BE2C (cell line): Measurements from ENCODE around the gene APOBR.
A peak's percentile ranks its signal among the peaks of the same experiment; 100 is the strongest.
"Not testable (repeated sequence)": the region's sequence is repeated elsewhere in the genome, so short reads cannot be mapped to it uniquely, and the experiment has no call there.

Source experiments
- DNase-seq: peaks from one replicate; pipeline ENCODE4 v3.0.0-alpha.2; 2020
- H3K27me3 ChIP-seq: fragments of 250-450 bp; sonication (Bioruptor Pico); 2 replicates; pipeline ENCODE4 v1.5.1; 2020; ENCODE audit warnings: mild to moderate bottlenecking
- H3K36me3 ChIP-seq: fragments of 250-450 bp; sonication (Bioruptor Pico); 2 replicates; pipeline ENCODE4 v1.5.1; 2020; ENCODE audit warnings: mild to moderate bottlenecking
- H3K4me1 ChIP-seq: fragments of 250-450 bp; sonication (Bioruptor Pico); 2 replicates; pipeline ENCODE4 v1.5.1; 2020
- H3K4me3 ChIP-seq: 2 replicates; pipeline ENCODE4 v1.5.1; 2011; ENCODE audit warnings: low read depth, low read length
- H3K9me3 ChIP-seq: fragments of 250-450 bp; sonication (Bioruptor Pico); 2 replicates; pipeline ENCODE4 v1.5.1; 2020
- CTCF ChIP-seq: IDR thresholded peaks from 2 replicates; pipeline ENCODE4 v1.5.1; 2012; ENCODE audit warnings: mild to moderate bottlenecking, low read depth, low read length

Gene APOBR

GRCh38 chr16:28542646-28543045 is 48.2 kb downstream of the APOBR start:
- Histone ChIP-seq H3K9me3 (no peaks in the 10 kb centered on the region), H3K36me3 (no peaks in the 10 kb centered on the region), H3K4me1 (no peaks in the 10 kb centered on the region), H3K4me3 (no peak overlapping the region), H3K27me3 (peaks cover 19% of the 10 kb centered on the region)
- no peak for DNase-seq
- no peak for TF ChIP-seq CTCF

DNA sequence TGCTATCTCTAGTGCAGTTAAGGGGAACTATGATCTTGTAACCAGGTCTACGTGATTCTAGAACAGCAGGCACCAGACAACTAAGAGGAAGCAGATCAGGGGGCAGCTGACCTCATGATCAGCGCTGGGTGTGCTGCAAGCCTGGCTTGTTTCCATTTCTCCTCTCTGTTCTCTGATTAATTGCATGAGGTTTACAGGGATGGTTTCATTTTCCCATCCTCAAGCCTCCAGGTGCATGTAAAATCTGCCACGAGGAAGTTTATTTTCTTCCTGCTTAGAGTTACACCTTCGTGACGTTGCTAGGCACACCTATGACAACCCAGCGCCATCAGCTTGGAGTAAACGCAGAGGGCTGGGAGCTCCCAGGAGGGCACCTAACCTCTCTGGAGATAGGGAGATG is 48.6 kb downstream of the APOBR start:
- no peaks in the 10 kb centered on the region for H3K4me1 ChIP-seq
- H3K4me3 ChIP-seq: peak overlapping the region; percentile 19; the same call in 1 of the 2 replicates
- H3K36me3 ChIP-seq: no peaks in the 10 kb centered on the region
- TF ChIP-seq CTCF: no peak
- H3K27me3 ChIP-seq: peaks cover 23% of the 10 kb centered on the region
- no peaks in the 10 kb centered on the region for H3K9me3 ChIP-seq
- no peak for DNase-seq

- Histone ChIP-seq H3K4me3 (no peak overlapping the region), H3K4me1 (no peaks in the 10 kb centered on the region), H3K9me3 (no peaks in the 10 kb centered on the region), H3K27me3 (peaks cover 27% of the 10 kb centered on the region), H3K36me3 (no peaks in the 10 kb centered on the region)
- no peak for DNase-seq
- no peak for TF ChIP-seq CTCF
These were observed 50.6 kb downstream of the APOBR start for GRCh38 chr16:28544998-28545397.

DNA sequence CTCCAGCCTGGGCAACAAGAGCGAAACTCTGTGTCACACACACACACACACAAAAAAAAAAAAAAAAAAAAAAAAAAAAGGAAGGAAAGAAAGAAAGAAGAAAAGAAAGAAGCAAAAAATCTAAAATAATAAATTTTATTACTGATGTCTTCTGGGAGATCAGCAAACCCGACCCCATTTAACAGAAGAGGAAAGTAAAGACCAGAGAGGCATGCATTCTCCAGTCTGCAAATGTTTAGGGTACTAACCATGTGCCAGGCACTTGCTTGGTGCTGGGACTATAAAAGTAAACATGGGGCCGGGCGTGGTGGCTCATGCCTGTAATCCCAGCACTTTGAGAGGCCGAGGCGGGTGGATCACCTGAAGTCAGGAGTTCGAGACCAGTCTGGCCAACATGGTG is 51.5 kb downstream of the APOBR start:
- H3K27me3 ChIP-seq: peaks cover 27% of the 10 kb centered on the region
- not testable (repeated sequence) for DNase-seq, H3K36me3 ChIP-seq, H3K9me3 ChIP-seq, H3K4me3 ChIP-seq, H3K4me1 ChIP-seq

DNA sequence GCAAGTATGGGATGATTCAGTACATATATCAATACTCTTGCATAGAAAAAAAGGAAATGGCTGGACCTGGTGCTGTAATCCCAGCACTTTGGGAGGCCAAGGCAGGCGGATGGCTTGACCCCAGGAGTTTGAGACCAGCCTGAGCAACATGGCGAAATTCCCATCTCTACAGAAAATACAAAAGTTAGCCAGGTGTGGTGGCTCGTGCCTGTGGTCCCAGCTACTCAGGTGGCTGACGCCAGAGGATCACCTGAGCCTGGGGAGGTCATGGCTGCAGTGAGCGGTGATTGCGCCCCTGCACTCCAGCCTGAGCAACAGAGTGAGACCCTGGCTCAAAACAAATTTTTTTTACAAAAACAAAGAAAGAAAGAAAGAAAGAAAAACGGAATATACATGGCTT is 52.2 kb downstream of the APOBR start:
- Histone ChIP-seq H3K4me3 (no peak overlapping the region), H3K4me1 (no peaks in the 10 kb centered on the region), H3K27me3 (peaks cover 27% of the 10 kb centered on the region), H3K36me3 (no peaks in the 10 kb centered on the region), H3K9me3 (no peaks in the 10 kb centered on the region)
- no peak for DNase-seq
- no peak for TF ChIP-seq CTCF

DNA sequence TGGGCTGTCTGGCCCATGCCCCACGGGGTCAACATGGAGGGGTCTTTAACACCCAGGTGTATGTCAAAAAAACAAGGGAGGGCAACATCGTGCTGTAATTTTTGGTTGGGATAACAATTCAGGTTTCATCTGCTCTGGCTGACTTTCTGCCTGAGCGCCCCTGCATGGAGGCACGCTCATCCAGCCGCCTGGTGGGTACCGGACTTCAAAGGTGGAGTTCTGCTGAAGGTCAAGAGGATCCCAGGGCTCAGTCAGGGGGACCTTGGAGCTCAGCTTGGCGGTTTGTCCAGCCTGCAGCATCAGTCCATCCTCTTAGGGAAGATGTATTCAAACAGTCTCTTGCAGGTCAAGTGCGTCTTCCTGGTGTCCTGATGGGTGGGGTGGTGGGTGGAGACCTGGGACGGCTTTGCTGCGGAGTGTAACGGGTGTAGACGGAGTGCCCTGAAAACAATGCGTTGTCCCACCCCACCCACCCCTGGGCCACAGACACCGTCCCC is 53.9 kb downstream of the APOBR start:
- H3K36me3 ChIP-seq: no peaks in the 10 kb centered on the region
- TF ChIP-seq CTCF: no peak
- H3K27me3 ChIP-seq: peaks cover 27% of the 10 kb centered on the region
- no peaks in the 10 kb centered on the region for H3K9me3 ChIP-seq
- H3K4me3 ChIP-seq: no peak overlapping the region
- H3K4me1 ChIP-seq: no peaks in the 10 kb centered on the region
- DNase-seq: no peak
